ENCODE data around the gene TGFB2.

DNA sequence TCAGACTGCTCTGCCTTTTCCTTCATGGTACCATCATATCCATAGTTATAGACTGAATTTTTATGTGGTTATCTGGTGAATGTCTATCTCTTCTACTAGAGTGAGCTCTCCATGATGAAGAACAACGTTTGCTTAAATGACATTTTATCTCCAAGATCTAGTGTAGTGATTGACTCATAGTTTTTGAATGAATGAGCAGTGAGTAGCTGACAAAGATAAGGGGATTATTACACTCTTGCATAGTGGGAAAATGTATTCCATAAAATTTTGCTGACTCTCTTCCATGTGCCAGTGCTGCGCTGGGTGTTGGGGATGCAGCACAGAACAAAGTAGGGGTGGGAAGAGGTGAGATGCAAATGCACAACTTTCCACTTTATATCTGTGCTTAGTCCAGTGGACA is 147.7 kb downstream of the TGFB2 start:
- TF ChIP-seq CTCF (conservative IDR thresholded peaks at IDR 0.05; ENCODE audit: low read depth in 2 of 2) (no peak), EZH2phosphoT487 (IDR thresholded peaks at IDR 0.05; ENCODE audit: unreplicated experiment) (no peak), EZH2 (IDR thresholded peaks at IDR 0.05; ENCODE audit: low read depth, unreplicated experiment) (no peak), POLR2AphosphoS5 (IDR thresholded peaks at IDR 0.05; ENCODE audit: low read depth) (no peak), CREB1 (CRISPR knock-in tag; IDR thresholded peaks at IDR 0.05; ENCODE audit: low read depth) (no peak), JUNB (IDR thresholded peaks at IDR 0.05; ENCODE audit: unreplicated experiment) (no peak)
- TF ChIP-seq, protein P1, sequence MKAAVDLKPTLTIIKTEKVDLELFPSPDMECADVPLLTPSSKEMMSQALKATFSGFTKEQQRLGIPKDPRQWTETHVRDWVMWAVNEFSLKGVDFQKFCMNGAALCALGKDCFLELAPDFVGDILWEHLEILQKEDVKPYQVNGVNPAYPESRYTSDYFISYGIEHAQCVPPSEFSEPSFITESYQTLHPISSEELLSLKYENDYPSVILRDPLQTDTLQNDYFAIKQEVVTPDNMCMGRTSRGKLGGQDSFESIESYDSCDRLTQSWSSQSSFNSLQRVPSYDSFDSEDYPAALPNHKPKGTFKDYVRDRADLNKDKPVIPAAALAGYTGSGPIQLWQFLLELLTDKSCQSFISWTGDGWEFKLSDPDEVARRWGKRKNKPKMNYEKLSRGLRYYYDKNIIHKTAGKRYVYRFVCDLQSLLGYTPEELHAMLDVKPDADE (IDR thresholded peaks at IDR 0.05): no peak

All from GM23338 (cell line).